ENCODE measurements around the gene KRT39.

DNA sequence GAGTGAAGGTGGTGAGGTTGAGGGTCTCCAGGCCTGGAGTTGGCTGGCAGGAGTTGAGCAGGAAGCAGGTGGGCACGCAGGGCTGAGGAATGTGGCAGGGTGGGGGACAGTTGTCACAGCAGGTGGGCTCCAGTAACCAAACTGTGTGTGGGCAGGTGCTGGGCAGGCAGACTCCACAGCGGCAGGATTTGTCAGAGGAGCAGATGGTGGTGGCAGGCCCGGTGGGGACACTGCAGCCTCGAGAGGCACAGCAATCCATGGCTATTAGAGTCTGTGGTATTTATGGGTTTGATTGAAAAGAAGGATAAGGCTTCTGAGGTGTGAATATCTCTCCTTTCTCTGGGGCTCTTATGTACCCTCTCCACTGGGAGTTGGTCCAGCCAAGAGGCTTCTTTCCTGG lies 27.1 kb upstream of the KRT39 start, which contains the start of gene KRTAP3-3:
- TF ChIP-seq CBX5 (IDR thresholded peaks at IDR 0.05; ENCODE audit: low read depth, low read length) (no peak), YY1 (IDR thresholded peaks at IDR 0.05; ENCODE audit: low read depth, low read length) (no peak), USF2 (IDR thresholded peaks at IDR 0.05; ENCODE audit: low read length) (no peak), POLR2AphosphoS5 (IDR thresholded peaks at IDR 0.05; ENCODE audit: low read depth, low read length) (no peak), SRF (IDR thresholded peaks at IDR 0.05; ENCODE audit: low read depth, low read length) (no peak), BRCA1 (IDR thresholded peaks at IDR 0.05; ENCODE audit: low read depth, low read length) (no peak), HDAC2 (IDR thresholded peaks at IDR 0.05; ENCODE audit: borderline replicate concordance in 1 of 2, low read depth in 2 of 2, low read length in 2 of 2) (no peak), JUN (IDR thresholded peaks at IDR 0.05; ENCODE audit: low read depth, low read length) (no peak), E2F6 (IDR thresholded peaks at IDR 0.05) (no peak), GTF2F1 (IDR thresholded peaks at IDR 0.05; ENCODE audit: borderline replicate concordance, low read depth, low read length) (no peak), EZH2 (IDR thresholded peaks at IDR 0.05; ENCODE audit: low read depth, low read length, severe bottlenecking) (no peak)
- TF ChIP-seq, protein P1, sequence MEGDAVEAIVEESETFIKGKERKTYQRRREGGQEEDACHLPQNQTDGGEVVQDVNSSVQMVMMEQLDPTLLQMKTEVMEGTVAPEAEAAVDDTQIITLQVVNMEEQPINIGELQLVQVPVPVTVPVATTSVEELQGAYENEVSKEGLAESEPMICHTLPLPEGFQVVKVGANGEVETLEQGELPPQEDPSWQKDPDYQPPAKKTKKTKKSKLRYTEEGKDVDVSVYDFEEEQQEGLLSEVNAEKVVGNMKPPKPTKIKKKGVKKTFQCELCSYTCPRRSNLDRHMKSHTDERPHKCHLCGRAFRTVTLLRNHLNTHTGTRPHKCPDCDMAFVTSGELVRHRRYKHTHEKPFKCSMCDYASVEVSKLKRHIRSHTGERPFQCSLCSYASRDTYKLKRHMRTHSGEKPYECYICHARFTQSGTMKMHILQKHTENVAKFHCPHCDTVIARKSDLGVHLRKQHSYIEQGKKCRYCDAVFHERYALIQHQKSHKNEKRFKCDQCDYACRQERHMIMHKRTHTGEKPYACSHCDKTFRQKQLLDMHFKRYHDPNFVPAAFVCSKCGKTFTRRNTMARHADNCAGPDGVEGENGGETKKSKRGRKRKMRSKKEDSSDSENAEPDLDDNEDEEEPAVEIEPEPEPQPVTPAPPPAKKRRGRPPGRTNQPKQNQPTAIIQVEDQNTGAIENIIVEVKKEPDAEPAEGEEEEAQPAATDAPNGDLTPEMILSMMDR (IDR thresholded peaks at IDR 0.05; ENCODE audit: control extremely low read depth in 1 of 3, insufficient read depth in 1 of 3, low read depth in 1 of 3, low read length in 3 of 3): no peak
